PC-9 (cell line): ENCODE results near the gene HDAC5. TPM values are rescaled to one million over a fixed set of nuclear protein-coding genes. Genes with fewer than 3 reads are reported as not detected.

Experiments
- BruUV-seq: library from RNA; stranded (reverse); fragments of 400-500 nt; replicated peaks from 2 replicates; lab custom pipeline; 2021; lab: Mats Ljungman, UMichigan
- CTCF ChIA-PET: fragments of 300-600 bp; sonication (Branson Sonifier 250); formaldehyde crosslinking; loops from one replicate; lab custom pipeline; 2022; ENCODE audit warnings: antibody characterized with exemption; lab: Charles Lee
- POLR2A ChIA-PET: fragments of 300-600 bp; sonication (Branson Sonifier 250); formaldehyde crosslinking; loops from one replicate; lab custom pipeline; 2022; ENCODE audit warnings: antibody characterized with exemption; ENCODE audit not compliant: unreplicated experiment; lab: Charles Lee
- DNase-seq, 2 experiments: peaks; one replicate each; pipeline versions ENCODE4 v3.0.0 to v3.0.0-alpha.2; 2015 to 2022; ENCODE audit warnings: mixed read lengths in 1 of 2
- H2AFZ ChIP-seq: fragments of 200-600 bp; sonication (generic); 2 replicates; pipeline ENCODE4 v1.8.1; 2017; ENCODE audit warnings: antibody characterized with exemption
- H3F3A ChIP-seq: fragments of 200-600 bp; sonication (generic); 2 replicates; pipeline ENCODE4 v1.8.1; 2017; ENCODE audit warnings: antibody characterized with exemption, mild to moderate bottlenecking, low read depth; ENCODE audit not compliant: insufficient read depth
- H3K27ac ChIP-seq: fragments of 200-600 bp; sonication (generic); 2 replicates; pipeline ENCODE4 v1.6.1; 2016; ENCODE audit warnings: mixed run types
- H3K27me3 ChIP-seq: fragments of 200-600 bp; sonication (generic); 2 replicates; pipeline ENCODE4 v1.6.1; 2016; ENCODE audit warnings: low read depth, mixed run types; ENCODE audit not compliant: insufficient read depth
- H3K36me3 ChIP-seq: fragments of 200-600 bp; sonication (generic); 2 replicates; pipeline ENCODE4 v1.6.1; 2016; ENCODE audit warnings: low read depth, mixed run types
- H3K4me1 ChIP-seq: fragments of 200-600 bp; sonication (generic); replicated peaks from 2 replicates; pipeline ENCODE4 v1.6.1; 2016; ENCODE audit warnings: mixed run types; ENCODE audit not compliant: insufficient read depth
- H3K4me2 ChIP-seq: fragments of 200-600 bp; sonication (generic); 2 replicates; pipeline ENCODE4 v1.6.1; 2017; ENCODE audit warnings: mixed run types
- H3K4me3 ChIP-seq: fragments of 200-600 bp; sonication (generic); 2 replicates; pipeline ENCODE4 v1.6.1; 2016; ENCODE audit warnings: mixed run types
- H3K79me2 ChIP-seq: fragments of 200-600 bp; sonication (generic); 2 replicates; pipeline ENCODE4 v1.6.1; 2017; ENCODE audit warnings: low read depth, mixed run types
- H3K9me2 ChIP-seq: fragments of 200-600 bp; sonication (generic); 2 replicates; pipeline ENCODE4 v1.8.1; 2017; ENCODE audit warnings: mild to moderate bottlenecking; ENCODE audit not compliant: insufficient read depth
- H3K9me3 ChIP-seq: fragments of 200-600 bp; sonication (generic); 2 replicates; pipeline ENCODE4 v1.8.1; 2016; ENCODE audit warnings: low read depth; ENCODE audit not compliant: insufficient read depth
- H4K20me1 ChIP-seq: fragments of 200-600 bp; sonication (generic); 2 replicates; pipeline ENCODE4 v1.8.1; 2017; ENCODE audit not compliant: insufficient read depth
- EZH2 ChIP-seq: fragments of 200-600 bp; sonication (generic); IDR thresholded peaks from 2 replicates; pipeline ENCODE4 v1.8.0; 2017; ENCODE audit warnings: antibody characterized with exemption, low read depth
- intact Hi-C: fragments of 100-400 bp; cut with micrococcal nuclease; formaldehyde crosslinking; loops from one replicate; pipeline ENCODE4 v1.10.0; 2022; ENCODE audit not compliant: unreplicated experiment
- total RNA-seq: library from RNA; stranded (reverse); gene quantifications from 2 replicates; pipeline ENCODE4 v1.2.3, GENCODE V29; 2021
- TF ChIP-seq, protein P1 (sequence below): fragments of 200-600 bp; sonication (generic); conservative IDR thresholded peaks from 2 replicates; pipeline ENCODE4 v1.6.1; 2017; ENCODE audit warnings: mixed run types, antibody characterized with exemption, mild to moderate bottlenecking, moderate library complexity

Gene HDAC5
- total RNA-seq, 1 experiment from 2014 or later, result 24.0 TPM

DNA sequence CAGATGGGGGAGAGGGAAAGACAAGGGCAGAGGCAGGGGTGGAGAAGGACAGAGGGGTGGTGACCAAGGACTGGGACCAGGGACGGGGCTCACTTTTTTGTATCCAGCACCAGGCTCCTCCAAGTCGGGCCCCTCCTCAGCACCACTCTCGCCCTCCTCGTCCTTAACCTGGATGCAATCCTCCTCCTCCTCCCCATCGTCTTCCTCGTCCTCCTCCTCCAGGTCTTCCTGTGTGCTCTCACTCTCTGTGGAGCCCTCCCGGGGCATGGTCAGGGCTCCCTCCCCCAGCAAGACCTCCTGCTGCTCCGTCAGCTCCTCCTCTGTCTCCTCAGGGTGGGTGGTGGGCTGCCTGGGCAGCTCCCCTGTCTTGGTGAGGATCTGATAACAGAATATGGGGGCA is 36.1 kb downstream of the HDAC5 start:
- Histone ChIP-seq H2AFZ (no peak overlapping the region), H3K9me3 (no peaks in the 10 kb centered on the region), H3K4me1 (peaks cover 16% of the 10 kb centered on the region), H3K4me3 (no peak overlapping the region), H3K27ac (no peak overlapping the region), H3K4me2 (peak overlapping the region; percentile 63), H3F3A (peaks cover 17% of the 10 kb centered on the region), H3K36me3 (no peaks in the 10 kb centered on the region; the same call in 1 of the 2 replicates), H4K20me1 (no peaks in the 10 kb centered on the region), H3K9me2 (no peaks in the 10 kb centered on the region), H3K79me2 (no peaks in the 10 kb centered on the region), H3K27me3 (no peaks in the 10 kb centered on the region)
- BruUV-seq, result no TSS peak
- no peak for DNase-seq
- intact Hi-C loops, result loop anchor here (2.0 kb wide), 1 partner anchor 21 kb away; no protein-coding TSS in a partner anchor
- ChIA-PET POLR2A (interaction anchor here (0.6 kb wide), 3 partner anchors 8 to 470 kb away, joined by 3 to 15 read pairs (median 4); partner anchors contain the start of gene FZD2), CTCF (interaction anchor here (0.6 kb wide), 1 partner anchor 24 kb away, joined by 22 read pairs; no protein-coding TSS in a partner anchor)
- TF ChIP-seq, protein P1, sequence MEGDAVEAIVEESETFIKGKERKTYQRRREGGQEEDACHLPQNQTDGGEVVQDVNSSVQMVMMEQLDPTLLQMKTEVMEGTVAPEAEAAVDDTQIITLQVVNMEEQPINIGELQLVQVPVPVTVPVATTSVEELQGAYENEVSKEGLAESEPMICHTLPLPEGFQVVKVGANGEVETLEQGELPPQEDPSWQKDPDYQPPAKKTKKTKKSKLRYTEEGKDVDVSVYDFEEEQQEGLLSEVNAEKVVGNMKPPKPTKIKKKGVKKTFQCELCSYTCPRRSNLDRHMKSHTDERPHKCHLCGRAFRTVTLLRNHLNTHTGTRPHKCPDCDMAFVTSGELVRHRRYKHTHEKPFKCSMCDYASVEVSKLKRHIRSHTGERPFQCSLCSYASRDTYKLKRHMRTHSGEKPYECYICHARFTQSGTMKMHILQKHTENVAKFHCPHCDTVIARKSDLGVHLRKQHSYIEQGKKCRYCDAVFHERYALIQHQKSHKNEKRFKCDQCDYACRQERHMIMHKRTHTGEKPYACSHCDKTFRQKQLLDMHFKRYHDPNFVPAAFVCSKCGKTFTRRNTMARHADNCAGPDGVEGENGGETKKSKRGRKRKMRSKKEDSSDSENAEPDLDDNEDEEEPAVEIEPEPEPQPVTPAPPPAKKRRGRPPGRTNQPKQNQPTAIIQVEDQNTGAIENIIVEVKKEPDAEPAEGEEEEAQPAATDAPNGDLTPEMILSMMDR, result no peak
- TF ChIP-seq EZH2, result no peak

- peaks cover 17% of the 10 kb centered on the region for H3F3A ChIP-seq
- no peak overlapping the region for H3K27ac ChIP-seq
- H3K4me3 ChIP-seq, result no peak overlapping the region
- intact Hi-C loops, result loop anchor here (2.0 kb wide), 1 partner anchor 22 kb away; no protein-coding TSS in a partner anchor
- no peak overlapping the region for H2AFZ ChIP-seq
- CTCF ChIA-PET, result no interaction called here
- no peak for TF ChIP-seq EZH2
- TF ChIP-seq, protein P1, result no peak
- no peaks in the 10 kb centered on the region for H4K20me1 ChIP-seq
- H3K4me1 ChIP-seq, result peaks cover 16% of the 10 kb centered on the region
- POLR2A ChIA-PET, result interaction anchor here (0.6 kb wide), 3 partner anchors 9 to 470 kb away, joined by 3 to 15 read pairs (median 4); partner anchors contain the start of gene FZD2
- DNase-seq, result peak; percentile 56 to 58
- H3K4me2 ChIP-seq, result peak overlapping the region; percentile 63
- no peaks in the 10 kb centered on the region; the same call in 1 of the 2 replicates for H3K36me3 ChIP-seq
- H3K79me2 ChIP-seq, result no peaks in the 10 kb centered on the region
- no peaks in the 10 kb centered on the region for H3K9me2 ChIP-seq
- no peaks in the 10 kb centered on the region for H3K9me3 ChIP-seq
- H3K27me3 ChIP-seq, result no peaks in the 10 kb centered on the region
- BruUV-seq, result no TSS peak
These were observed 36.8 kb downstream of the HDAC5 start for GRCh38 chr17:44086364-44087311.

DNA sequence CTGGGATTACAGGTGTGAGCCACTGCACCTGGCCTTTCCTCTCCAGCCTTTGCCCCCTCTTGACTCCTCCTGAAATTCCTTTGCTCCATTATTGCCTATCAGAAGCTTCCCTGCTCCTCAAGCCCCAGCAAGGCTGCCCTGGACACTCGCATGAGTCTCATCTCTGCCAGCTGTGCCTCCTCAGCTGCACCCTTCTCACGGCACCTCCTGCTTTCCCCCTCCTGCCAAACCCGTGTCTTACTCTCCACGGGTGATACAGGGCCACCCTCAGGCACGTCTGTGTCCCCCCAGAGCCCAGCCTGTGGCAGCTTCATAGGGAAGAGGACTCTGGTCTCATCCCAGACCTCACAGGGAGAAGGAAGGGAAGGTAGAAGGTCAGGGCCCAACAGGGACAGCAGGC is 37.5 kb downstream of the HDAC5 start:
- no peak overlapping the region for H3K4me2 ChIP-seq
- no peak overlapping the region for H3K4me3 ChIP-seq
- no peaks in the 10 kb centered on the region; the same call in 1 of the 2 replicates for H3K36me3 ChIP-seq
- intact Hi-C loops, result loop anchor here (2.0 kb wide), 1 partner anchor 23 kb away; no protein-coding TSS in a partner anchor
- TF ChIP-seq, protein P1, result no peak
- H3K79me2 ChIP-seq, result no peaks in the 10 kb centered on the region
- ChIA-PET CTCF (interaction anchor here (0.6 kb wide), 1 partner anchor 43 kb away, joined by 3 read pairs; no protein-coding TSS in a partner anchor), POLR2A (no interaction called here)
- H4K20me1 ChIP-seq, result no peaks in the 10 kb centered on the region
- H3K27ac ChIP-seq, result no peak overlapping the region
- H3K9me2 ChIP-seq, result no peaks in the 10 kb centered on the region
- H3K27me3 ChIP-seq, result no peaks in the 10 kb centered on the region
- no peak overlapping the region for H2AFZ ChIP-seq
- BruUV-seq, result no TSS peak
- DNase-seq, result no peak
- peaks cover 17% of the 10 kb centered on the region for H3F3A ChIP-seq
- H3K9me3 ChIP-seq, result no peaks in the 10 kb centered on the region
- H3K4me1 ChIP-seq, result peaks cover 16% of the 10 kb centered on the region
